HG02798 (cell line): Measurements from ENCODE around the gene JPH4.
A peak's percentile ranks its signal among the peaks of the same experiment; 100 is the strongest.
"Not testable (repeated sequence)": the region's sequence is repeated elsewhere in the genome, so short reads cannot be mapped to it uniquely, and the experiment has no call there.

Experiments used
- ATAC-seq: cut with Tn5 transposase; IDR thresholded peaks from one replicate; pipeline ENCODE4 v1.9.1; 2021; ENCODE audit warnings: mild to moderate bottlenecking; ENCODE audit not compliant: unreplicated experiment, poor library complexity

The JPH4 gene

GRCh38 chr14:23609411-23610089 is 31.0 kb upstream of the JPH4 start:
- ATAC-seq, result not testable (repeated sequence)

- no peak for ATAC-seq
Observed at GRCh38 chr14:23609001-23609400, 30.4 kb upstream of the JPH4 start.

GRCh38 chr14:23608454-23608853 is 29.9 kb upstream of the JPH4 start:
- no peak for ATAC-seq

GRCh38 chr14:23605931-23606585 is 27.5 kb upstream of the JPH4 start:
- peak; percentile 84 for ATAC-seq

GRCh38 chr14:23604675-23605170 is 26.1 kb upstream of the JPH4 start:
- ATAC-seq, result no peak

- ATAC-seq, result no peak
Observed at GRCh38 chr14:23604148-23604547, 25.6 kb upstream of the JPH4 start.

GRCh38 chr14:23603103-23603502 is 24.5 kb upstream of the JPH4 start:
- no peak for ATAC-seq

- no peak for ATAC-seq
Observed at GRCh38 chr14:23602181-23603095, 23.8 kb upstream of the JPH4 start.

- ATAC-seq, result no peak
Observed at GRCh38 chr14:23601845-23602180, 23.2 kb upstream of the JPH4 start.

GRCh38 chr14:23601424-23601823 is 22.8 kb upstream of the JPH4 start:
- no peak for ATAC-seq

- ATAC-seq, result no peak
Observed at GRCh38 chr14:23600806-23601205, 22.2 kb upstream of the JPH4 start.

GRCh38 chr14:23600322-23600707 is 21.7 kb upstream of the JPH4 start:
- ATAC-seq, result no peak

GRCh38 chr14:23594191-23594590 is 15.6 kb upstream of the JPH4 start:
- ATAC-seq, result not testable (repeated sequence)

GRCh38 chr14:23590198-23590597 is 11.6 kb upstream of the JPH4 start:
- no peak for ATAC-seq

GRCh38 chr14:23589606-23590005 is 11.0 kb upstream of the JPH4 start:
- ATAC-seq, result no peak

GRCh38 chr14:23588884-23589598 is 10.5 kb upstream of the JPH4 start:
- ATAC-seq, result peak; percentile 97

- ATAC-seq, result not testable (repeated sequence)
Observed at GRCh38 chr14:23584527-23585203, 6.1 kb upstream of the JPH4 start.

GRCh38 chr14:23583761-23584526 is 5.4 kb upstream of the JPH4 start:
- ATAC-seq, result not testable (repeated sequence)
